Measurements from ENCODE around the gene FCGR3B.
A peak's percentile ranks its signal among the peaks of the same experiment; 100 is the strongest.
"Not testable (repeated sequence)": the region's sequence is repeated elsewhere in the genome, so short reads cannot be mapped to it uniquely, and the experiment has no call there.

The FCGR3B gene

DNA sequence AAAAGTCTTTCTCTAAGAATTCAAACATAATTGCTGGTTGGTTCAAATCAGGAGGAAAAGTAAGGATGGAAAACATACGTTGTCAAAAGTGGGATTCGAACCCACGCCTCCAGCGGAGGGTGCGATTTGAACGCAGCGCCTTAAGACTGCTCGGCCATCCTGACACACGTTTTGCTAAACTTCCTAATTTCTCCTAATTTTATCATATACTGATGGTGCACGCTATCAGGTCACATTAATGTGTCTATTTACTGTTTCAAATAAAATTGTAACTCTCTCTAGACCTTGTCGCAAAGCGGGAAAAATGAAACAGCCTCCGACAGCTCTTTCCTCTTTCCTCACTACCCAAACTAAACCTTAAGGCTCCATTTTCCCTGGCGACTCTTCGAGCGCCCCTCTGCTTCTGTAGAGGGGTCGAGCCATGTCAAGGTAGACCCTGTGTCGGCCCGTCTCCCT, 19.1 kb downstream of the FCGR3B start:
- H3K4me1 ChIP-seq (ENCODE audit: insufficient read depth, low read length, severe bottlenecking); H2AFZ ChIP-seq (ENCODE audit: low read length); H3K36me3 ChIP-seq (ENCODE audit: insufficient read depth, low read length); H3F3A ChIP-seq (ENCODE audit: insufficient read depth, low read length); H3K27ac ChIP-seq (ENCODE audit: low read depth, low read length, poor library complexity, severe bottlenecking); H3K9me3 ChIP-seq (ENCODE audit: low read length); H4K20me1 ChIP-seq (ENCODE audit: insufficient read depth, low read length); H3K9me2 ChIP-seq (ENCODE audit: low read depth, low read length); H3K27me3 ChIP-seq (ENCODE audit: insufficient read depth, low read length); H3K79me2 ChIP-seq (ENCODE audit: insufficient read depth, low read length): not testable (repeated sequence)
- Histone ChIP-seq H3K4me3 (ENCODE audit: low read depth, low read length, poor library complexity, severe bottlenecking) (peak overlapping the region; percentile 64), H3K4me2 (ENCODE audit: low read length) (peak overlapping the region; percentile 89), H3K9ac (ENCODE audit: low read length) (peak overlapping the region; percentile 40; the same call in 1 of the 2 replicates)

DNA sequence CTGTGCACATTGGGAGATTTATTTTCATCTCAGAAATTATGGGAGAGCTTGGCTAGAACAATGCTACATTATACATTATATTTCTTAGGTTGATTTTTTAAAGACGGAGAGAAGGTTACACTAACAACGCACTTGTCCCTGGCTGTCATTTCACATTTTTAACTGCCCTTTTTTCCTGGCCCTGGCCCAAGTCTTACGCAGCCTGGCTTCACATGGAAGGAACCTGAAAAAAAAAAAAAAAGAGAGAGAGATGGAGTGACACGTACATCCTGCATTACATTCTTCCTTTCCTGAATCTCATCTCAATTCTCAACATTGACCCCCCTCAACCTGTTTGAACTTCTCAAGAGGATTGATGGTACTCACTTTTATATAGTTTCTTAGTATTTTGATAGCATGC, 20.8 kb downstream of the FCGR3B start:
- not testable (repeated sequence) for H3K79me2 ChIP-seq (ENCODE audit: insufficient read depth, low read length); H2AFZ ChIP-seq (ENCODE audit: low read length); H3K9me3 ChIP-seq (ENCODE audit: low read length); H3K4me2 ChIP-seq (ENCODE audit: low read length); H3K4me3 ChIP-seq (ENCODE audit: low read depth, low read length, poor library complexity, severe bottlenecking); H3K36me3 ChIP-seq (ENCODE audit: insufficient read depth, low read length); H3K9ac ChIP-seq (ENCODE audit: low read length); H3F3A ChIP-seq (ENCODE audit: insufficient read depth, low read length); H3K27ac ChIP-seq (ENCODE audit: low read depth, low read length, poor library complexity, severe bottlenecking); H4K20me1 ChIP-seq (ENCODE audit: insufficient read depth, low read length); H3K4me1 ChIP-seq (ENCODE audit: insufficient read depth, low read length, severe bottlenecking); H3K9me2 ChIP-seq (ENCODE audit: low read depth, low read length); H3K27me3 ChIP-seq (ENCODE audit: insufficient read depth, low read length)

DNA sequence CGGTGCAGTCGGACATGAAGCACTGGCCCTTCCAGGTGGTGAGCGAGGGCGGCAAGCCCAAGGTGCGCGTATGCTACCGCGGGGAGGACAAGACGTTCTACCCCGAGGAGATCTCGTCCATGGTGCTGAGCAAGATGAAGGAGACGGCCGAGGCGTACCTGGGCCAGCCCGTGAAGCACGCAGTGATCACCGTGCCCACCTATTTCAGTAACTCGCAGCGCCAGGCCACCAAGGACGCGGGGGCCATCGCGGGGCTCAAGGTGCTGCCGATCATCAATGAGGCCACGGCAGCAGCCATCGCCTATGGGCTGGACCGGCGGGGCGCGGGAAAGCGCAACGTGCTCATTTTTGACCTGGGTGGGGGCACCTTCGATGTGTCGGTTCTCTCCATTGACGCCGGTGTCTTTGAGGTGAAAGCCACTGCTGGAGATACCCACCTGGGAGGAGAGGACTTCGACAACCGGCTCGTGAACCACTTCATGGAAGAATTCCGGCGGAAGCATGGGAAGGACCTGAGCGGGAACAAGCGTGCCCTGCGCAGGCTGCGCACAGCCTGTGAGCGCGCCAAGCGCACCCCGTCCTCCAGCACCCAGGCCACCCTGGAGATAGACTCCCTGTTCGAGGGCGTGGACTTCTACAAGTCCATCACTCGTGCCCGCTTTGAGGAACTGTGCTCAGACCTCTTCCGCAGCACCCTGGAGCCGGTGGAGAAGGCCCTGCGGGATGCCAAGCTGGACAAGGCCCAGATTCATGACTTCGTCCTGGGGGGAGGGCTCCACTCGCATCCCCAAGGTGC, 24.2 kb downstream of the FCGR3B start:
- H3K4me3 ChIP-seq (ENCODE audit: low read depth, low read length, poor library complexity, severe bottlenecking); H3K9ac ChIP-seq (ENCODE audit: low read length); H2AFZ ChIP-seq (ENCODE audit: low read length); H3K9me3 ChIP-seq (ENCODE audit: low read length); H3F3A ChIP-seq (ENCODE audit: insufficient read depth, low read length); H3K36me3 ChIP-seq (ENCODE audit: insufficient read depth, low read length); H4K20me1 ChIP-seq (ENCODE audit: insufficient read depth, low read length); H3K27ac ChIP-seq (ENCODE audit: low read depth, low read length, poor library complexity, severe bottlenecking); H3K4me1 ChIP-seq (ENCODE audit: insufficient read depth, low read length, severe bottlenecking); H3K79me2 ChIP-seq (ENCODE audit: insufficient read depth, low read length); H3K4me2 ChIP-seq (ENCODE audit: low read length); H3K27me3 ChIP-seq (ENCODE audit: insufficient read depth, low read length); H3K9me2 ChIP-seq (ENCODE audit: low read depth, low read length): not testable (repeated sequence)

DNA sequence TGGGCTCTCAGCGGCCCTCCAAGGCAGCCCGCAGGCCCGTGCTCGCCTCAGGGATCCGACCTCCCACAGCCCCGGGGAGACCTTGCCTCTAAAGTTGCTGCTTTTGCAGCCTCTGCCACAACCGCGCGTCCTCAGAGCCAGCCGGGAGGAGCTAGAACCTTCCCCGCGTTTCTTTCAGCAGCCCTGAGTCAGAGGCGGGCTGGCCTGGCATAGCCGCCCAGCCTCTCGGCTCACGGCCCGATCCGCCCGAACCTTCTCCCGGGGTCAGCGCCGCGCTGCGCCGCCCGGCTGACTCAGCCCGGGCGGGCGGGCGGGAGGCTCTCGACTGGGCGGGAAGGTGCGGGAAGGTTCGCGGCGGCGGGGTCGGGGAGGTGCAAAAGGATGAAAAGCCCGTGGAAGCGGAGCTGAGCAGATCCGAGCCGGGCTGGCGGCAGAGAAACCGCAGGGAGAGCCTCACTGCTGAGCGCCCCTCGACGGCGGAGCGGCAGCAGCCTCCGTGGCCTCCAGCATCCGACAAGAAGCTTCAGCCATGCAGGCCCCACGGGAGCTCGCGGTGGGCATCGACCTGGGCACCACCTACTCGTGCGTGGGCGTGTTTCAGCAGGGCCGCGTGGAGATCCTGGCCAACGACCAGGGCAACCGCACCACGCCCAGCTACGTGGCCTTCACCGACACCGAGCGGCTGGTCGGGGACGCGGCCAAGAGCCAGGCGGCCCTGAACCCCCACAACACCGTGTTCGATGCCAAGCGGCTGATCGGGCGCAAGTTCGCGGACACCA, 25.0 kb downstream of the FCGR3B start:
- H3K9ac ChIP-seq (ENCODE audit: low read length); H3K4me1 ChIP-seq (ENCODE audit: insufficient read depth, low read length, severe bottlenecking); H3K27ac ChIP-seq (ENCODE audit: low read depth, low read length, poor library complexity, severe bottlenecking); H3K9me2 ChIP-seq (ENCODE audit: low read depth, low read length); H3K79me2 ChIP-seq (ENCODE audit: insufficient read depth, low read length); H3K4me3 ChIP-seq (ENCODE audit: low read depth, low read length, poor library complexity, severe bottlenecking); H3K4me2 ChIP-seq (ENCODE audit: low read length); H3K27me3 ChIP-seq (ENCODE audit: insufficient read depth, low read length); H3K36me3 ChIP-seq (ENCODE audit: insufficient read depth, low read length); H4K20me1 ChIP-seq (ENCODE audit: insufficient read depth, low read length); H2AFZ ChIP-seq (ENCODE audit: low read length); H3F3A ChIP-seq (ENCODE audit: insufficient read depth, low read length); H3K9me3 ChIP-seq (ENCODE audit: low read length): not testable (repeated sequence)

DNA sequence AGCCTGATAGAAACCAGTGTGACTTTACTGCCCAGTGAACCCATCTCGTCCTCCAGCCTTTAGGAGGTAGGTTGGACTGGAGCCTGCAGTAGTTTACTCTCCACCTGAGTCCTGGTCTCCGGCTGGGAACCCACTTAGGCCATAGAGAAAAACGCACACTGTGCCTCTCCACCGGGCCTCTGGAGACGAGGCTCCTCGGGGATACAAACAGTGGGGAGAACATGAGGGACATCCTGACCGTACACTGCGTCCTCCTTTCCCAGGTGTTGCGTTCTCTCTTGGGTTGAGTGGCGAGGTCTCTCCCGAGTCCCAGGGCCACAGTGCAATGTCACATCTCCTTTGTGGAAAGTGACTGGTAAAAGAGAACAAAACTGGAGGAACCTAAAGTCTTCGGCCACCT, 26.0 kb downstream of the FCGR3B start:
- not testable (repeated sequence) for H3F3A ChIP-seq (ENCODE audit: insufficient read depth, low read length); H3K36me3 ChIP-seq (ENCODE audit: insufficient read depth, low read length); H3K79me2 ChIP-seq (ENCODE audit: insufficient read depth, low read length); H3K9me2 ChIP-seq (ENCODE audit: low read depth, low read length); H4K20me1 ChIP-seq (ENCODE audit: insufficient read depth, low read length); H3K9ac ChIP-seq (ENCODE audit: low read length); H3K4me1 ChIP-seq (ENCODE audit: insufficient read depth, low read length, severe bottlenecking); H3K9me3 ChIP-seq (ENCODE audit: low read length); H3K4me3 ChIP-seq (ENCODE audit: low read depth, low read length, poor library complexity, severe bottlenecking); H3K27ac ChIP-seq (ENCODE audit: low read depth, low read length, poor library complexity, severe bottlenecking); H2AFZ ChIP-seq (ENCODE audit: low read length); H3K27me3 ChIP-seq (ENCODE audit: insufficient read depth, low read length); H3K4me2 ChIP-seq (ENCODE audit: low read length)

DNA sequence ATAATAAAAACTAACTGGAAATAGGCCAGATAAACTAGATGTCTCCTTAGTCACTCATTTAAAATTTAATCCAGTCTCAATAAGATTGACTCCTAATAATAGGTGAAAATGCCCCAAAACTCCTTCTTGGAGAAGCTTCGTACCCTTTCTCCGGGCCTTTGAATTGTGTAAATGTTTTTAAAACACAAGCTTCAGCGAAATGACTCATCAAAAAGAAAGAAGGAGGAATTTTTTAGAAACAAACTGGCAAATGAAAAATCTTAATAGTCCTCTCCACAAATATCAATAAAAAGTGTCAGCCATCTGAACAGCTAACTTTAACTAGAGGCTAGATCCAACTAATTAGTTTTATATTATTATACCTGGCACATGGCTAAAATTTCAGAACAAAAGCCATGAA, 33.9 kb downstream of the FCGR3B start:
- not testable (repeated sequence) for H3F3A ChIP-seq (ENCODE audit: insufficient read depth, low read length); H3K27me3 ChIP-seq (ENCODE audit: insufficient read depth, low read length); H3K9me2 ChIP-seq (ENCODE audit: low read depth, low read length); H3K4me2 ChIP-seq (ENCODE audit: low read length); H4K20me1 ChIP-seq (ENCODE audit: insufficient read depth, low read length); H2AFZ ChIP-seq (ENCODE audit: low read length); H3K4me3 ChIP-seq (ENCODE audit: low read depth, low read length, poor library complexity, severe bottlenecking); H3K36me3 ChIP-seq (ENCODE audit: insufficient read depth, low read length); H3K9me3 ChIP-seq (ENCODE audit: low read length); H3K9ac ChIP-seq (ENCODE audit: low read length); H3K4me1 ChIP-seq (ENCODE audit: insufficient read depth, low read length, severe bottlenecking); H3K27ac ChIP-seq (ENCODE audit: low read depth, low read length, poor library complexity, severe bottlenecking); H3K79me2 ChIP-seq (ENCODE audit: insufficient read depth, low read length)

DNA sequence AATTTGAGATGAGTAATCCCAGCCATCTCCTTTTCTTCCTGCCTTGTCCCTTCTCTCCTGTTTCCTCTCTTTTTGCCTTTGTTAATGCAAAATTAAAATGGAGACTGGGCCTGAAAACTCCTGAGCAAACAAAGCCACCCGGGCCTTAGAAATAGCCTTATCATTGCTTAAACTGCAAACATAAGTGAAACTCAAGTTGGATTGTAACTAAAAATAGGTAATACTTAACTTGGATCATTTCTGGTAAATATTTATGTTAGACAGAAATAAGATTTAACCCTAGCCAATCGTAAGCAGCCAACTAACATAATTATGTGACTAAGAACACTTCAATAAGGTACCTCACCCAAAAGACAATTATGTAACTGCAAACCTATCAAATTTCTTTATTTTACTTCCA, 35.4 kb downstream of the FCGR3B start:
- H3K27me3 ChIP-seq (ENCODE audit: insufficient read depth, low read length); H3K36me3 ChIP-seq (ENCODE audit: insufficient read depth, low read length): not testable (repeated sequence)

More for the DNA sequence above, 35.4 kb downstream of the FCGR3B start:
- not testable (repeated sequence) for H4K20me1 ChIP-seq (ENCODE audit: insufficient read depth, low read length); H3K4me1 ChIP-seq (ENCODE audit: insufficient read depth, low read length, severe bottlenecking); H3F3A ChIP-seq (ENCODE audit: insufficient read depth, low read length); H2AFZ ChIP-seq (ENCODE audit: low read length); H3K9ac ChIP-seq (ENCODE audit: low read length); H3K9me3 ChIP-seq (ENCODE audit: low read length); H3K4me2 ChIP-seq (ENCODE audit: low read length); H3K4me3 ChIP-seq (ENCODE audit: low read depth, low read length, poor library complexity, severe bottlenecking); H3K79me2 ChIP-seq (ENCODE audit: insufficient read depth, low read length); H3K27ac ChIP-seq (ENCODE audit: low read depth, low read length, poor library complexity, severe bottlenecking); H3K9me2 ChIP-seq (ENCODE audit: low read depth, low read length)
